Stimulated activated CD4-positive, alpha-beta T cell treated with anti-CD3 and anti-CD28 coated beads, Interleukin-4, amount 100 ng/mL, for 4 hours (primary cell): ENCODE data around the gene RBM19.

Source experiments
- DNase-seq, 2 experiments: peaks; one replicate each; pipeline ENCODE4 v3.0.0-alpha.2; 2020

Gene RBM19

GRCh38 chr12:113900716-113901115 lies 65.4 kb downstream of the RBM19 start:
- no peak for DNase-seq

GRCh38 chr12:113899561-113900471 lies 66.3 kb downstream of the RBM19 start:
- DNase-seq, result no peak

GRCh38 chr12:113899042-113899560 lies 67.0 kb downstream of the RBM19 start:
- DNase-seq, result no peak

- DNase-seq, result no peak
Observed at GRCh38 chr12:113898466-113898865, 67.7 kb downstream of the RBM19 start.

GRCh38 chr12:113897406-113897805 lies 68.7 kb downstream of the RBM19 start:
- DNase-seq, result no peak

- no peak for DNase-seq
Observed at GRCh38 chr12:113896841-113897240, 69.3 kb downstream of the RBM19 start.

- DNase-seq, result no peak
Observed at GRCh38 chr12:113896194-113896593, 69.9 kb downstream of the RBM19 start.

- DNase-seq, result no peak
Observed at GRCh38 chr12:113895176-113895575, 70.9 kb downstream of the RBM19 start.

- DNase-seq, result no peak
Observed at GRCh38 chr12:113894697-113895096, 71.4 kb downstream of the RBM19 start.

- DNase-seq, result no peak
Observed at GRCh38 chr12:113893221-113893620, 72.9 kb downstream of the RBM19 start.

GRCh38 chr12:113892556-113892955 lies 73.6 kb downstream of the RBM19 start:
- DNase-seq, result no peak

GRCh38 chr12:113891739-113892520 lies 74.2 kb downstream of the RBM19 start:
- no peak for DNase-seq

GRCh38 chr12:113891167-113891692 lies 74.9 kb downstream of the RBM19 start:
- DNase-seq, result no peak

- DNase-seq, result no peak
Observed at GRCh38 chr12:113889891-113890581, 76.1 kb downstream of the RBM19 start.

- DNase-seq, result no peak
Observed at GRCh38 chr12:113889076-113889475, 77.0 kb downstream of the RBM19 start.

- no peak for DNase-seq
Observed at GRCh38 chr12:113888435-113888834, 77.7 kb downstream of the RBM19 start.

- DNase-seq, result no peak
Observed at GRCh38 chr12:113887906-113888305, 78.2 kb downstream of the RBM19 start.

GRCh38 chr12:113886721-113887120 lies 79.4 kb downstream of the RBM19 start:
- no peak for DNase-seq

- DNase-seq, result no peak
Observed at GRCh38 chr12:113884392-113884791, 81.7 kb downstream of the RBM19 start.

GRCh38 chr12:113882690-113883089 lies 83.4 kb downstream of the RBM19 start:
- no peak for DNase-seq

GRCh38 chr12:113880988-113881962 lies 84.8 kb downstream of the RBM19 start:
- no peak for DNase-seq

- DNase-seq, result no peak
Observed at GRCh38 chr12:113880326-113880725, 85.8 kb downstream of the RBM19 start.
